ENCODE data around the gene FGF14. TPM values are rescaled to one million over a fixed set of nuclear protein-coding genes. Genes with fewer than 3 reads are reported as not detected.

The FGF14 gene
- total RNA-seq, 1 donor from 2014 or later: 4.6 TPM

GRCh38 chr13:101686003-101686402 is 715.8 kb downstream of the FGF14 start:
- H3K9me3 Mint-ChIP-seq (ENCODE audit: low read depth): no peaks in the 10 kb centered on the region
- H3K4me1 Mint-ChIP-seq (ENCODE audit: low read depth): no peaks in the 10 kb centered on the region
- TF ChIP-seq, protein P1, sequence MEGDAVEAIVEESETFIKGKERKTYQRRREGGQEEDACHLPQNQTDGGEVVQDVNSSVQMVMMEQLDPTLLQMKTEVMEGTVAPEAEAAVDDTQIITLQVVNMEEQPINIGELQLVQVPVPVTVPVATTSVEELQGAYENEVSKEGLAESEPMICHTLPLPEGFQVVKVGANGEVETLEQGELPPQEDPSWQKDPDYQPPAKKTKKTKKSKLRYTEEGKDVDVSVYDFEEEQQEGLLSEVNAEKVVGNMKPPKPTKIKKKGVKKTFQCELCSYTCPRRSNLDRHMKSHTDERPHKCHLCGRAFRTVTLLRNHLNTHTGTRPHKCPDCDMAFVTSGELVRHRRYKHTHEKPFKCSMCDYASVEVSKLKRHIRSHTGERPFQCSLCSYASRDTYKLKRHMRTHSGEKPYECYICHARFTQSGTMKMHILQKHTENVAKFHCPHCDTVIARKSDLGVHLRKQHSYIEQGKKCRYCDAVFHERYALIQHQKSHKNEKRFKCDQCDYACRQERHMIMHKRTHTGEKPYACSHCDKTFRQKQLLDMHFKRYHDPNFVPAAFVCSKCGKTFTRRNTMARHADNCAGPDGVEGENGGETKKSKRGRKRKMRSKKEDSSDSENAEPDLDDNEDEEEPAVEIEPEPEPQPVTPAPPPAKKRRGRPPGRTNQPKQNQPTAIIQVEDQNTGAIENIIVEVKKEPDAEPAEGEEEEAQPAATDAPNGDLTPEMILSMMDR (IDR thresholded peaks at IDR 0.05; ENCODE audit: unreplicated experiment): no peak
- H3K36me3 Mint-ChIP-seq (ENCODE audit: insufficient read depth): no peaks in the 10 kb centered on the region
- H3K27ac Mint-ChIP-seq: no peak overlapping the region
- peaks cover 12% of the 10 kb centered on the region for H3K27me3 Mint-ChIP-seq
- no peak overlapping the region for H3K4me3 Mint-ChIP-seq (ENCODE audit: low read depth)
- no peak for DNase-seq (ENCODE audit: low spot score, unreplicated experiment)

GRCh38 chr13:101681834-101682233 is 720.0 kb downstream of the FGF14 start:
- Mint-ChIP-seq H3K27me3 (peaks cover 2% of the 10 kb centered on the region), H3K36me3 (ENCODE audit: insufficient read depth) (no peaks in the 10 kb centered on the region), H3K9me3 (ENCODE audit: low read depth) (no peaks in the 10 kb centered on the region), H3K27ac (no peak overlapping the region), H3K4me1 (ENCODE audit: low read depth) (no peaks in the 10 kb centered on the region), H3K4me3 (ENCODE audit: low read depth) (no peak overlapping the region)
- TF ChIP-seq, protein P1 (IDR thresholded peaks at IDR 0.05; ENCODE audit: unreplicated experiment): no peak
- no peak for DNase-seq (ENCODE audit: low spot score, unreplicated experiment)

GRCh38 chr13:101673360-101674105 is 728.3 kb downstream of the FGF14 start:
- Mint-ChIP-seq H3K36me3 (ENCODE audit: insufficient read depth) (no peaks in the 10 kb centered on the region), H3K4me1 (ENCODE audit: low read depth) (no peaks in the 10 kb centered on the region), H3K27me3 (no peaks in the 10 kb centered on the region), H3K27ac (no peak overlapping the region), H3K9me3 (ENCODE audit: low read depth) (no peaks in the 10 kb centered on the region), H3K4me3 (ENCODE audit: low read depth) (no peak overlapping the region)
- TF ChIP-seq, protein P1 (IDR thresholded peaks at IDR 0.05; ENCODE audit: unreplicated experiment): no peak
- DNase-seq (ENCODE audit: low spot score, unreplicated experiment): no peak

- no peaks in the 10 kb centered on the region for H3K9me3 Mint-ChIP-seq (ENCODE audit: low read depth)
- no peak overlapping the region for H3K4me3 Mint-ChIP-seq (ENCODE audit: low read depth)
- no peak for DNase-seq (ENCODE audit: low spot score, unreplicated experiment)
- H3K27ac Mint-ChIP-seq: no peak overlapping the region
- H3K36me3 Mint-ChIP-seq (ENCODE audit: insufficient read depth): no peaks in the 10 kb centered on the region
- H3K27me3 Mint-ChIP-seq: no peaks in the 10 kb centered on the region
- no peaks in the 10 kb centered on the region for H3K4me1 Mint-ChIP-seq (ENCODE audit: low read depth)
- TF ChIP-seq, protein P1 (IDR thresholded peaks at IDR 0.05; ENCODE audit: unreplicated experiment): no peak
These were observed 740.0 kb downstream of the FGF14 start for GRCh38 chr13:101661839-101662238.

Small RNA genes lying within 50 kb of the gene (microRNA-seq; reads per million reads assigned to microRNA genes)
- gene MIR2681 (ENCODE audit: borderline number of aligned reads, unreplicated experiment) (not detected), gene MIR4705 (ENCODE audit: borderline number of aligned reads, unreplicated experiment) (not detected)

Other genes with a start within 250 kb of the FGF14 start
- 52.9 and 57.6 TPM in 2 replicates for gene TPP2, start 194.9 kb upstream of the FGF14 start, total RNA-seq

Data from progenitor cell of endocrine pancreas (in vitro differentiated cells).